Measurements from ENCODE around the gene OR5AU1.

GRCh38 chr14:21197418-21198205, 41.7 kb upstream of the OR5AU1 start:
- no peak for TF ChIP-seq CTCF (optimal IDR thresholded peaks at IDR 0.05 in 1 of 3, IDR thresholded peaks at IDR 0.05 in 1 of 3, conservative IDR thresholded peaks at IDR 0.05 in 1 of 3; ENCODE audit: extremely low read depth in 1 of 3, insufficient read depth in 2 of 3, low read length in 3 of 3)
- TF ChIP-seq EZH2 (IDR thresholded peaks at IDR 0.05; ENCODE audit: low read length): no peak

Measured in keratinocyte (primary cell).